Osteoblast (primary cell): ENCODE measurements around the gene BAX. TPM values are rescaled to one million over a fixed set of nuclear protein-coding genes. Genes with fewer than 3 reads are reported as not detected.
"Not testable (repeated sequence)": the region's sequence is repeated elsewhere in the genome, so short reads cannot be mapped to it uniquely, and the experiment has no call there.

ENCODE experiments used
- DNase-seq: peaks from one replicate; pipeline ENCODE4 v3.0.0; 2011; ENCODE audit warnings: low spot score, mixed read lengths; ENCODE audit not compliant: insufficient read length; ENCODE audit errors: missing footprints
- H2AFZ ChIP-seq: 2 replicates; pipeline ENCODE4 v1.6.0; 2011; ENCODE audit warnings: mild to moderate bottlenecking, low read length
- H3K27ac ChIP-seq: 2 replicates; pipeline ENCODE4 v1.5.1; 2011; ENCODE audit warnings: mild to moderate bottlenecking, low read depth, low read length, moderate library complexity
- H3K27me3 ChIP-seq: 2 replicates; pipeline ENCODE4 v1.6.0; 2012; ENCODE audit warnings: mild to moderate bottlenecking, control low read depth, inconsistent platforms, low read length, moderate library complexity; ENCODE audit not compliant: insufficient read depth
- H3K36me3 ChIP-seq: 2 replicates; pipeline ENCODE4 v1.5.1; 2011; ENCODE audit warnings: mild to moderate bottlenecking, low read length, control low read depth, moderate library complexity; ENCODE audit not compliant: insufficient read depth
- H3K4me1 ChIP-seq: 2 replicates; pipeline ENCODE4 v1.5.1; 2011; ENCODE audit warnings: mild to moderate bottlenecking, low read length, control low read depth, moderate library complexity; ENCODE audit not compliant: insufficient read depth
- H3K4me2 ChIP-seq: 2 replicates; pipeline ENCODE4 v1.6.0; 2011; ENCODE audit warnings: mild to moderate bottlenecking, low read length; ENCODE audit not compliant: insufficient read depth
- H3K4me3 ChIP-seq: fragments of 200-600 bp; sonication (generic); 3 replicates; pipeline ENCODE4 v1.5.1; 2012; ENCODE audit warnings: mild to moderate bottlenecking, low read length, inconsistent platforms; ENCODE audit not compliant: insufficient read depth
- H3K79me2 ChIP-seq: 2 replicates; pipeline ENCODE4 v1.6.0; 2012; ENCODE audit warnings: mild to moderate bottlenecking, low read length, control low read depth, inconsistent platforms; ENCODE audit not compliant: insufficient read depth
- H3K9me3 ChIP-seq: 2 replicates; pipeline ENCODE4 v1.5.1; 2011; ENCODE audit warnings: low read depth, low read length, control low read depth
- H4K20me1 ChIP-seq: 2 replicates; pipeline ENCODE4 v1.6.0; 2012; ENCODE audit warnings: mild to moderate bottlenecking, low read length, control low read depth; ENCODE audit not compliant: insufficient read depth
- CTCF ChIP-seq: IDR thresholded peaks from 2 replicates; pipeline ENCODE4 v1.5.1; 2011; ENCODE audit warnings: mild to moderate bottlenecking, low read depth, low read length, moderate library complexity; ENCODE audit errors: extremely low read depth
- total RNA-seq: library from RNA; depleted of rRNA; stranded (reverse); fragments of >200 nt; gene quantifications from 2 replicates; pipeline ENCODE4 v1.2.3, GENCODE V29; 2012

The BAX gene
- 78.4 and 78.9 TPM in 2 replicates for total RNA-seq

GRCh38 chr19:48954595-48955307 lies at the start of gene BAX:
TSS of gene BAX (plus strand) at chr19:48954875. CDS start at chr19:48954929, 54 bp downstream.
- Histone ChIP-seq H3K27ac (peak within 1 kb of the TSS; percentile 89), H3K79me2 (peaks cover 32% of the 10 kb centered on the region), H3K27me3 (no peaks in the 10 kb centered on the region), H3K36me3 (peaks cover 21% of the 10 kb centered on the region), H2AFZ (peak within 1 kb of the TSS; percentile 100), H3K4me1 (peaks cover 17% of the 10 kb centered on the region), H3K9me3 (no peaks in the 10 kb centered on the region), H4K20me1 (no peaks in the 10 kb centered on the region), H3K4me3 (peak within 1 kb of the TSS; percentile 96), H3K4me2 (peak within 1 kb of the TSS; percentile 98)
- no peak for TF ChIP-seq CTCF
- peak; percentile 99 for DNase-seq

- Histone ChIP-seq H3K27me3 (no peaks in the 10 kb centered on the region), H4K20me1 (peaks cover 11% of the 10 kb centered on the region), H2AFZ (no peak overlapping the region), H3K9me3 (no peaks in the 10 kb centered on the region), H3K4me2 (no peak overlapping the region), H3K79me2 (peaks cover 28% of the 10 kb centered on the region), H3K36me3 (peaks cover 32% of the 10 kb centered on the region), H3K27ac (no peak overlapping the region), H3K4me3 (no peak overlapping the region), H3K4me1 (peaks cover 8% of the 10 kb centered on the region)
- TF ChIP-seq CTCF, result no peak
- DNase-seq, result no peak
Observed at GRCh38 chr19:48905664-48906063, 49.0 kb upstream of the BAX start.

GRCh38 chr19:48906324-48906723 lies 48.4 kb upstream of the BAX start:
- no peak overlapping the region for H3K4me3 ChIP-seq
- H4K20me1 ChIP-seq, result peaks cover 11% of the 10 kb centered on the region
- DNase-seq, result no peak
- no peak overlapping the region for H2AFZ ChIP-seq
- peaks cover 2% of the 10 kb centered on the region for H3K4me1 ChIP-seq
- no peak overlapping the region for H3K27ac ChIP-seq
- peaks cover 21% of the 10 kb centered on the region for H3K79me2 ChIP-seq
- H3K4me2 ChIP-seq, result no peak overlapping the region
- no peaks in the 10 kb centered on the region for H3K27me3 ChIP-seq
- H3K36me3 ChIP-seq, result peaks cover 39% of the 10 kb centered on the region
- no peak for TF ChIP-seq CTCF
- H3K9me3 ChIP-seq, result no peaks in the 10 kb centered on the region

DNA sequence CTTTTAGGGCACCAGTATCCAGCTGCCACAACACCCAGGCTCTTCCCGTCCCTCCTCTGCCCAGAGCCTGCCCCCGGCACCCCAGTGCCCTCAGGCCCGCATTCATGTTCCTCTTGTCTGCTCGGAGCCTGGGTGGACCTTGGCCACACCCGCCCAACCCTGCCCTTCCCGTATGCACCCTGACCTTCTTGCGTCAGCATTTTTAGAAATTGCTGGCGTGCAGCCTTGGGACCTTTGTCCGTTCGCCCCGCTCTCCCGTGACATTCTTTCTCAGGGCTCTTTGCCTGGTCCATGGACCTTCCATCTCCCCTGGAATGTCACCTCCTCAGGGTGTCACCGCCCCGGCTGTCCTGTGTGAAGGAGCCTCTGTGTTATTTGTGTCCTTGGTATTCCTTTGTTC lies 47.0 kb upstream of the BAX start:
- no peak for TF ChIP-seq CTCF
- peaks cover 10% of the 10 kb centered on the region for H3K79me2 ChIP-seq
- no peak for DNase-seq
- H3K9me3 ChIP-seq, result no peaks in the 10 kb centered on the region
- H2AFZ ChIP-seq, result no peak overlapping the region
- no peak overlapping the region for H3K4me3 ChIP-seq
- no peaks in the 10 kb centered on the region for H3K27me3 ChIP-seq
- H3K4me1 ChIP-seq, result no peaks in the 10 kb centered on the region
- peaks cover 5% of the 10 kb centered on the region for H4K20me1 ChIP-seq
- no peak overlapping the region for H3K27ac ChIP-seq
- peaks cover 49% of the 10 kb centered on the region for H3K36me3 ChIP-seq
- H3K4me2 ChIP-seq, result no peak overlapping the region

- H3K4me1 ChIP-seq, H3K27ac ChIP-seq, DNase-seq, H3K4me3 ChIP-seq, H3K79me2 ChIP-seq, H3K9me3 ChIP-seq, H3K4me2 ChIP-seq, H3K27me3 ChIP-seq, H4K20me1 ChIP-seq, H2AFZ ChIP-seq: not testable (repeated sequence)
- peaks cover 64% of the 10 kb centered on the region for H3K36me3 ChIP-seq
Observed at GRCh38 chr19:48909424-48910077, 45.1 kb upstream of the BAX start.
